NCI-H1436 (cell line): Measurements from ENCODE around the gene SHE.
A peak's percentile ranks its signal among the peaks of the same experiment; 100 is the strongest.

Experiments used
- DNase-seq: peaks from one replicate; lab custom pipeline; 2025; lab: John Stamatoyannopoulos, UW

The SHE gene

GRCh38 chr1:154479764-154480421 lies 22.3 kb downstream of the SHE start:
- DNase-seq, result peak; percentile 61

- no peak for DNase-seq
These were observed 23.6 kb downstream of the SHE start for GRCh38 chr1:154478639-154479038.

- no peak for DNase-seq
These were observed 24.2 kb downstream of the SHE start for GRCh38 chr1:154478013-154478412.

GRCh38 chr1:154476791-154477190 lies 25.4 kb downstream of the SHE start:
- no peak for DNase-seq

GRCh38 chr1:154474802-154475201 lies 27.4 kb downstream of the SHE start:
- no peak for DNase-seq

GRCh38 chr1:154471304-154471703 lies 30.9 kb downstream of the SHE start:
- no peak for DNase-seq

GRCh38 chr1:154469844-154470560 lies 32.2 kb downstream of the SHE start:
- no peak for DNase-seq

GRCh38 chr1:154468535-154469250 lies 33.5 kb downstream of the SHE start:
- DNase-seq, result no peak

GRCh38 chr1:154467434-154468102 lies 34.6 kb downstream of the SHE start:
- DNase-seq, result no peak

- DNase-seq, result no peak
These were observed 35.2 kb downstream of the SHE start for GRCh38 chr1:154466921-154467417.

- DNase-seq, result no peak
These were observed 36.0 kb downstream of the SHE start for GRCh38 chr1:154466206-154466605.

GRCh38 chr1:154465621-154466195 lies 36.5 kb downstream of the SHE start:
- no peak for DNase-seq

- no peak for DNase-seq
These were observed 38.7 kb downstream of the SHE start for GRCh38 chr1:154463512-154463990.

GRCh38 chr1:154460695-154461260 lies 41.4 kb downstream of the SHE start:
- no peak for DNase-seq

- no peak for DNase-seq
These were observed 43.1 kb downstream of the SHE start for GRCh38 chr1:154459080-154459479.

- DNase-seq, result no peak
These were observed 45.6 kb downstream of the SHE start for GRCh38 chr1:154456631-154457030.

- DNase-seq, result peak; percentile 49
These were observed 47.7 kb downstream of the SHE start for GRCh38 chr1:154454386-154455120.

- DNase-seq, result no peak
These were observed 48.4 kb downstream of the SHE start for GRCh38 chr1:154453574-154454352.

GRCh38 chr1:154453161-154453560 lies 49.1 kb downstream of the SHE start:
- no peak for DNase-seq

- no peak for DNase-seq
These were observed 53.8 kb downstream of the SHE start for GRCh38 chr1:154448331-154448811.
